Osteoblast (primary cell): ENCODE measurements around the gene ELAVL2. TPM values are rescaled to one million over a fixed set of nuclear protein-coding genes. Genes with fewer than 3 reads are reported as not detected.

Experiments used
- DNase-seq: peaks from one replicate; pipeline ENCODE4 v3.0.0; 2011; ENCODE audit warnings: low spot score, mixed read lengths; ENCODE audit not compliant: insufficient read length; ENCODE audit errors: missing footprints
- H2AFZ ChIP-seq: 2 replicates; pipeline ENCODE4 v1.6.0; 2011; ENCODE audit warnings: mild to moderate bottlenecking, low read length
- H3K27ac ChIP-seq: 2 replicates; pipeline ENCODE4 v1.5.1; 2011; ENCODE audit warnings: mild to moderate bottlenecking, low read depth, low read length, moderate library complexity
- H3K27me3 ChIP-seq: 2 replicates; pipeline ENCODE4 v1.6.0; 2012; ENCODE audit warnings: mild to moderate bottlenecking, control low read depth, inconsistent platforms, low read length, moderate library complexity; ENCODE audit not compliant: insufficient read depth
- H3K36me3 ChIP-seq: 2 replicates; pipeline ENCODE4 v1.5.1; 2011; ENCODE audit warnings: mild to moderate bottlenecking, low read length, control low read depth, moderate library complexity; ENCODE audit not compliant: insufficient read depth
- H3K4me1 ChIP-seq: 2 replicates; pipeline ENCODE4 v1.5.1; 2011; ENCODE audit warnings: mild to moderate bottlenecking, low read length, control low read depth, moderate library complexity; ENCODE audit not compliant: insufficient read depth
- H3K4me2 ChIP-seq: 2 replicates; pipeline ENCODE4 v1.6.0; 2011; ENCODE audit warnings: mild to moderate bottlenecking, low read length; ENCODE audit not compliant: insufficient read depth
- H3K4me3 ChIP-seq: fragments of 200-600 bp; sonication (generic); 3 replicates; pipeline ENCODE4 v1.5.1; 2012; ENCODE audit warnings: mild to moderate bottlenecking, low read length, inconsistent platforms; ENCODE audit not compliant: insufficient read depth
- H3K79me2 ChIP-seq: 2 replicates; pipeline ENCODE4 v1.6.0; 2012; ENCODE audit warnings: mild to moderate bottlenecking, low read length, control low read depth, inconsistent platforms; ENCODE audit not compliant: insufficient read depth
- H3K9me3 ChIP-seq: 2 replicates; pipeline ENCODE4 v1.5.1; 2011; ENCODE audit warnings: low read depth, low read length, control low read depth
- H4K20me1 ChIP-seq: 2 replicates; pipeline ENCODE4 v1.6.0; 2012; ENCODE audit warnings: mild to moderate bottlenecking, low read length, control low read depth; ENCODE audit not compliant: insufficient read depth
- total RNA-seq: library from RNA; depleted of rRNA; stranded (reverse); fragments of >200 nt; gene quantifications from 2 replicates; pipeline ENCODE4 v1.2.3, GENCODE V29; 2012
- TF ChIP-seq, protein P1 (sequence below): IDR thresholded peaks from 2 replicates; pipeline ENCODE4 v1.5.1; 2011; ENCODE audit warnings: mild to moderate bottlenecking, low read depth, low read length, moderate library complexity; ENCODE audit errors: extremely low read depth

ELAVL2 gene
- total RNA-seq, 1 donor, result 0.36 TPM

DNA sequence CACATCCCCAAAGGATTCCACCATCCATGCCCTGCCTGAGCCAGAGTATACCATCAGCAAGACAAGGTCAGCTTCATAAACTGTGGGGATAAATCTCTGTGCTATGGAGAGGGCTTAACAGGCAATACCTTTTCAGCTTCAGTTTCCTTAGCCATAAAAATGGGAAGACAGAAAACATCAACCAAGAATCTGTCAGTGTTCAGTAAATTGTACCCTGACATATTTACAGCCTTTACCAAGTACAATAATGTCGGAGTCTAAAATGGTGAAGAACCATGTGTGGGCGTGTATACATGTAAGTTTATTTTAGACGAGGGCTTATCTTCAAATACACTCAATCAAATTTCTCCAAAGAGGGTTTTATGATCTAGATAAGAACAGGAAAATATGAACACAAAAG, 94.7 kb downstream of the ELAVL2 start:
- no peak overlapping the region for H3K27ac ChIP-seq
- no peak for DNase-seq
- H4K20me1 ChIP-seq, result no peaks in the 10 kb centered on the region
- no peaks in the 10 kb centered on the region for H3K36me3 ChIP-seq
- H2AFZ ChIP-seq, result no peak overlapping the region
- no peaks in the 10 kb centered on the region for H3K9me3 ChIP-seq
- TF ChIP-seq, protein P1, sequence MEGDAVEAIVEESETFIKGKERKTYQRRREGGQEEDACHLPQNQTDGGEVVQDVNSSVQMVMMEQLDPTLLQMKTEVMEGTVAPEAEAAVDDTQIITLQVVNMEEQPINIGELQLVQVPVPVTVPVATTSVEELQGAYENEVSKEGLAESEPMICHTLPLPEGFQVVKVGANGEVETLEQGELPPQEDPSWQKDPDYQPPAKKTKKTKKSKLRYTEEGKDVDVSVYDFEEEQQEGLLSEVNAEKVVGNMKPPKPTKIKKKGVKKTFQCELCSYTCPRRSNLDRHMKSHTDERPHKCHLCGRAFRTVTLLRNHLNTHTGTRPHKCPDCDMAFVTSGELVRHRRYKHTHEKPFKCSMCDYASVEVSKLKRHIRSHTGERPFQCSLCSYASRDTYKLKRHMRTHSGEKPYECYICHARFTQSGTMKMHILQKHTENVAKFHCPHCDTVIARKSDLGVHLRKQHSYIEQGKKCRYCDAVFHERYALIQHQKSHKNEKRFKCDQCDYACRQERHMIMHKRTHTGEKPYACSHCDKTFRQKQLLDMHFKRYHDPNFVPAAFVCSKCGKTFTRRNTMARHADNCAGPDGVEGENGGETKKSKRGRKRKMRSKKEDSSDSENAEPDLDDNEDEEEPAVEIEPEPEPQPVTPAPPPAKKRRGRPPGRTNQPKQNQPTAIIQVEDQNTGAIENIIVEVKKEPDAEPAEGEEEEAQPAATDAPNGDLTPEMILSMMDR, result no peak
- no peak overlapping the region for H3K4me2 ChIP-seq
- H3K27me3 ChIP-seq, result no peaks in the 10 kb centered on the region
- no peaks in the 10 kb centered on the region for H3K79me2 ChIP-seq
- H3K4me3 ChIP-seq, result no peak overlapping the region
- no peaks in the 10 kb centered on the region for H3K4me1 ChIP-seq

DNA sequence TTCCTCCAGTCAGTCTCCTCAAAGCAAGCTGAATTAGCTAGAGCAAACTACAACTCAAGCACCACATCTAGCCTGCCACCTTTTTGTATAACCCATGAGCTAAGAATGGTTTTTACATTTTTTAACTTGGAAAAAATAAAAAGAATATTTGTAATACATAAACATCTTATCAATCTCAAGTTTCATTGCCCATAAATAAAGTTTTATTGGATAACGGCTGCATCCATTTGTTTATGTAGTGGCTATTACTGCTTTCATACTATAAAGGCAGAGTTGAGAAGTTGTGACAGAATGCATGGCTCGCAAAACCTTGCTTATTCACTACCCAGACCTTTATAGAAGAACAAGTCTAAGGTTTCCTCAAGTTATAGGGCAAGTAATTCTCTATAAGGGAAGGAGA, 95.7 kb downstream of the ELAVL2 start:
- TF ChIP-seq, protein P1, result no peak
- Histone ChIP-seq H3K27me3 (no peaks in the 10 kb centered on the region), H3K79me2 (no peaks in the 10 kb centered on the region), H3K36me3 (no peaks in the 10 kb centered on the region), H4K20me1 (no peaks in the 10 kb centered on the region), H3K9me3 (no peaks in the 10 kb centered on the region), H3K4me3 (no peak overlapping the region), H3K27ac (no peak overlapping the region), H3K4me1 (no peaks in the 10 kb centered on the region), H2AFZ (no peak overlapping the region), H3K4me2 (no peak overlapping the region)
- DNase-seq, result no peak

DNA sequence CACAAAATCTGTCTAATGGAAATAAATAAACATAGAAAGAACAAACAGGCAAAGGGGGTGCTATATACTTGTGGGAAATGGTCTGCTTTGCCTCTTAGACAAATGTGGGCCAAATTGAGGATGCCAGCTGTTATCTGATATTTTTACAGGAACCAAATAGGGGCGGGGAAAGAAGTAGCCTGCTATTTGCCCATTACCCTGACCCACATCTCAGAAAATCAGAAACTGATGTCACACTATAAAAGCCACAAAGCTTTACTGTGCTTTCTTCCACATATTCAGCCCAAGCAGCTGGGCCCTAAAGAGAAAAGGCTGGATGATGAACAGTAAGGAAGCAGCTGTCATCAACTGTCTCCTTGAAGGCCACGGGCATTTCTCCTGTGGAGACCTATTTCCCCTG, 97.3 kb downstream of the ELAVL2 start:
- Histone ChIP-seq H3K4me2 (no peak overlapping the region), H4K20me1 (no peaks in the 10 kb centered on the region), H3K79me2 (no peaks in the 10 kb centered on the region), H3K9me3 (no peaks in the 10 kb centered on the region), H3K4me1 (no peaks in the 10 kb centered on the region), H3K36me3 (no peaks in the 10 kb centered on the region), H3K27ac (no peak overlapping the region), H3K27me3 (no peaks in the 10 kb centered on the region), H2AFZ (no peak overlapping the region), H3K4me3 (no peak overlapping the region)
- no peak for DNase-seq
- TF ChIP-seq, protein P1, result no peak

DNA sequence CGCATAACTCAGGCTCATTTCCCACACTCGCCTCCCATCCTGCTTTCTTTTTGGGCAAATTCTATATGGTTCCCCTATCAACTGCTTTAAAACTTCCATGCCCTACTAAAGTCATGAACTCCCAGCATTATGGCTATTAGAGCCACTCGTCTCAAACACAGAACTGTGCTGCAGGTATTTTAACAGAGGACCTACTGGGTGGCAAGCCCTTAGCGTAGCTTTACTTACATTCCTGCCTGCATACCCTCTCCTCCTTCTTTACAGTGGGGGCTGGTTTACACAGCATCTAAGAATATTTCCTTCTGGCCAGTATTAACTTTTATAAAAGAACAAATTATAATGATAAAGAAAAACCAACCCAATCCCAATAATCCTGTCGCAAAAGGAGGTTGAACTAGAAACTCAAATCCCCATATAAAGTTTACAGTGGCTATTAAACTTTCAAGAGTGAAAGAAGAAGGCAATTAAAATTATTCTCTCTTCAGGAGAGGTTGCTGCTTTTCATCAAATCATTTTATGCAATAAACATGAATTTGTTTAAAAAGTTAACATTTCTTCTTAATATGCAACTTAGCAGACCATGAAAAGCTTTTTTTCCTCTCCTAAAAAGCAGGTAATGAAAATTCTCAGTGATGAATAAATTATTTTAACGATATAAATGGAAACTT, 100.6 kb downstream of the ELAVL2 start:
- no peak overlapping the region for H2AFZ ChIP-seq
- TF ChIP-seq, protein P1, result no peak
- no peak overlapping the region for H3K27ac ChIP-seq
- no peaks in the 10 kb centered on the region for H3K27me3 ChIP-seq
- H3K4me1 ChIP-seq, result no peaks in the 10 kb centered on the region
- H4K20me1 ChIP-seq, result no peaks in the 10 kb centered on the region
- H3K4me2 ChIP-seq, result no peak overlapping the region
- H3K4me3 ChIP-seq, result no peak overlapping the region
- H3K36me3 ChIP-seq, result no peaks in the 10 kb centered on the region
- DNase-seq, result no peak
- H3K79me2 ChIP-seq, result no peaks in the 10 kb centered on the region
- no peaks in the 10 kb centered on the region for H3K9me3 ChIP-seq
